CD14-positive monocyte (primary cell): Measurements from ENCODE around the gene PMPCA. TPM values are rescaled to one million over a fixed set of nuclear protein-coding genes. Genes with fewer than 3 reads are reported as not detected.

Experiments used
- DNase-seq, 3 donors: peaks; one replicate each; pipeline ENCODE4 v3.0.0-alpha.2; 2011 to 2022
- H2AFZ ChIP-seq: 2 replicates; pipeline ENCODE4 v1.6.0; 2012; ENCODE audit warnings: mild to moderate bottlenecking, low read depth, low read length, inconsistent platforms; ENCODE audit not compliant: insufficient read depth, poor library complexity, severe bottlenecking
- H3K27ac ChIP-seq, 2 donors: 1 replicate in 1 of 2; 2 replicates in 1 of 2; pipeline ENCODE4 v1.5.1; 2012 to 2013; ENCODE audit warnings: low read length in 2 of 2, control low read depth in 1 of 2, inconsistent platforms in 1 of 2, low read depth in 1 of 2, mild to moderate bottlenecking in 1 of 2
- H3K27me3 ChIP-seq, 2 donors: one replicate each; pipeline versions ENCODE4 v1.6.0 to v1.6.1; 2011 to 2013; ENCODE audit warnings: low read length in 2 of 2; ENCODE audit not compliant: control insufficient read depth in 2 of 2, insufficient read depth in 2 of 2
- H3K36me3 ChIP-seq, 2 donors: replicated peaks in 1 of 2; 1 replicate in 1 of 2; 2 replicates in 1 of 2; pipeline versions ENCODE4 v1.5.1 to v1.6.1; 2012 to 2013; ENCODE audit warnings: low read length in 2 of 2, control low read depth in 1 of 2, inconsistent platforms in 1 of 2, mild to moderate bottlenecking in 1 of 2; ENCODE audit not compliant: insufficient read depth in 2 of 2, control insufficient read depth in 1 of 2
- H3K4me1 ChIP-seq, 2 donors: 1 replicate in 1 of 2; 2 replicates in 1 of 2; pipeline versions ENCODE4 v1.5.1 to v1.6.1; 2012 to 2013; ENCODE audit warnings: low read length in 2 of 2, control low read depth in 1 of 2, inconsistent platforms in 1 of 2, mild to moderate bottlenecking in 1 of 2, moderate library complexity in 1 of 2; ENCODE audit not compliant: insufficient read depth in 2 of 2, control insufficient read depth in 1 of 2
- H3K4me2 ChIP-seq: replicated peaks from 2 replicates; pipeline ENCODE3; 2012; ENCODE audit warnings: low read length, moderate library complexity, mild to moderate bottlenecking; ENCODE audit not compliant: poor library complexity, severe bottlenecking; ENCODE audit errors: extremely low read depth
- H3K4me3 ChIP-seq, 3 experiments: fragments of 200-600 bp in 1 of 3; sonication (generic) in 1 of 3; replicated peaks in 1 of 3; 1 replicate in 2 of 3; 2 replicates in 1 of 3; pipeline ENCODE4 v1.5.1; 2011 to 2013; ENCODE audit warnings: low read length in 3 of 3, mild to moderate bottlenecking in 3 of 3, control low read depth in 2 of 3, low read depth in 2 of 3, inconsistent platforms in 1 of 3, moderate library complexity in 1 of 3
- H3K79me2 ChIP-seq: 2 replicates; pipeline ENCODE4 v1.6.0; 2012; ENCODE audit warnings: mild to moderate bottlenecking, control low read depth, inconsistent platforms, low read length, moderate library complexity; ENCODE audit not compliant: insufficient read depth
- H3K9ac ChIP-seq: 2 replicates; pipeline ENCODE4 v1.6.0; 2017; ENCODE audit warnings: low read length, mild to moderate bottlenecking; ENCODE audit not compliant: insufficient read depth, poor library complexity, severe bottlenecking
- H3K9me3 ChIP-seq, 2 donors: replicated peaks in 1 of 2; 1 replicate in 1 of 2; 2 replicates in 1 of 2; pipeline versions ENCODE4 v1.5.1 to v1.6.1; 2012 to 2013; ENCODE audit warnings: low read length in 2 of 2, control low read depth in 1 of 2; ENCODE audit not compliant: control insufficient read depth in 1 of 2, insufficient read depth in 1 of 2
- H4K20me1 ChIP-seq: 2 replicates; pipeline ENCODE4 v1.6.0; 2012; ENCODE audit warnings: mild to moderate bottlenecking, low read length, control low read depth, moderate library complexity; ENCODE audit not compliant: insufficient read depth
- H3K27ac Mint-ChIP-seq, 7 donors: one replicate each; pipeline ENCODE4 v1.8.0; 2020; ENCODE audit warnings: mild to moderate bottlenecking in 7 of 7, mixed read lengths in 7 of 7, moderate library complexity in 6 of 7, inconsistent platforms in 2 of 7
- H3K27me3 Mint-ChIP-seq, 3 donors: one replicate each; pipeline ENCODE4 v1.8.0; 2021 to 2022; ENCODE audit warnings: low read depth in 3 of 3, mild to moderate bottlenecking in 3 of 3, mixed read lengths in 3 of 3, moderate library complexity in 3 of 3, inconsistent platforms in 1 of 3
- H3K36me3 Mint-ChIP-seq, 2 donors: one replicate each; pipeline ENCODE4 v1.8.0; 2020; ENCODE audit warnings: mixed read lengths in 2 of 2, inconsistent platforms in 1 of 2, mild to moderate bottlenecking in 1 of 2
- H3K4me1 Mint-ChIP-seq: one replicate; pipeline ENCODE4 v1.8.0; 2020; ENCODE audit warnings: mild to moderate bottlenecking, mixed read lengths
- H3K4me3 Mint-ChIP-seq, 2 donors: one replicate each; pipeline ENCODE4 v1.8.0; 2020; ENCODE audit warnings: mild to moderate bottlenecking in 2 of 2, mixed read lengths in 2 of 2, moderate library complexity in 1 of 2
- H3K9me3 Mint-ChIP-seq, 7 donors: one replicate each; pipeline ENCODE4 v1.8.0; 2020 to 2022; ENCODE audit warnings: mixed read lengths in 7 of 7, mild to moderate bottlenecking in 6 of 7, moderate library complexity in 6 of 7, inconsistent platforms in 2 of 7
- WGBS: methylation state at CpG from one replicate; pipeline ENCODE4 v1.1.5; 2013; ENCODE audit warnings: missing lambda C conversion rate; ENCODE audit not compliant: insufficient coverage; 5-methylcytosine and 5-hydroxymethylcytosine counted together
- intact Hi-C, 2 donors: fragments of 100-400 bp; cut with micrococcal nuclease; formaldehyde crosslinking; loops; one replicate each; pipeline versions ENCODE4 v1.15.0 to v1.15.1; 2023
- polyA plus RNA-seq, 3 donors: library from polyadenylated mRNA; depleted of rRNA in 1 of 3; unstranded in 2 of 3; stranded (reverse) in 1 of 3; fragments of 300-500 nt in 2 of 3; fragments of >200 nt in 1 of 3; fragmentation: Illumina TruSeq in 2 of 3; gene quantifications; 1 replicate in 2 of 3; 2 replicates in 1 of 3; pipeline ENCODE4 v1.2.3, GENCODE V29; 2012 to 2021
- TF ChIP-seq, protein P1 (sequence below): fragments of 200-600 bp; IDR thresholded peaks from one replicate; pipeline ENCODE4 v1.8.0; 2022; ENCODE audit warnings: antibody characterized with exemption, mild to moderate bottlenecking

Gene PMPCA
- polyA plus RNA-seq, 3 donors: 23.1 to 58.8 (median 24.9) TPM

DNA sequence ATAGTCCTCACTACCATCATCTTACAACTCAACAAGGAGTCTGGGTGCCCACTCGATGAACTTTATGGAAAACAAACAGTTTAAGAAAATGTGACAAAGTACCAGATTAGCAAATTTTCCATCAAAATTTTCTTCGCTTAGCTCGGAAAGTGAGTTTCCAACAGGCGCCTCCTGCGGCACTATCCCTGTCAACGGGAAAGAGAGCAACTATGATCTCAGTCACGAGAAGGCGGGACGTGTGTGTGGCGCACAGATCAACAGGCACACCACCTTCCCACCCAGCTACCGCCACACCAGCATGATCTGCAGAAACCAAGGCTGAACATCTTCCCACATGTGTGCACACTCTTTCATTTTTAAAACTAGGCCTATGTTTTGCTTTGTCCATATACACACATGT lies 42.9 kb downstream of the PMPCA start:
- Histone ChIP-seq H3K27ac (no peak overlapping the region), H4K20me1 (peaks cover 57% of the 10 kb centered on the region), H3K79me2 (no peaks in the 10 kb centered on the region), H3K27me3 (no peaks in the 10 kb centered on the region), H3K9me3 (no peaks in the 10 kb centered on the region), H2AFZ (no peak overlapping the region), H3K36me3 (peaks cover 89 to 93% of the 10 kb centered on the region in 2 donors), H3K4me3 (no peak overlapping the region), H3K4me2 (no peak overlapping the region), H3K9ac (no peak overlapping the region), H3K4me1 (no peaks in the 10 kb centered on the region)
- no peaks in the 10 kb centered on the region for H3K4me1 Mint-ChIP-seq
- H3K9me3 Mint-ChIP-seq: peaks cover 0 to 2% (median 0%) of the 10 kb centered on the region in 7 donors
- DNase-seq: no peak
- intact Hi-C loops: no loop called here
- no peak overlapping the region for H3K4me3 Mint-ChIP-seq
- no peak overlapping the region for H3K27ac Mint-ChIP-seq
- H3K27me3 Mint-ChIP-seq: peaks cover 0 to 1% (median 0%) of the 10 kb centered on the region in 3 donors
- 94% methylated on average over 11 of the region's 11 CpGs for WGBS
- H3K36me3 Mint-ChIP-seq: peaks cover 86 to 100% of the 10 kb centered on the region in 2 donors
- TF ChIP-seq, protein P1, sequence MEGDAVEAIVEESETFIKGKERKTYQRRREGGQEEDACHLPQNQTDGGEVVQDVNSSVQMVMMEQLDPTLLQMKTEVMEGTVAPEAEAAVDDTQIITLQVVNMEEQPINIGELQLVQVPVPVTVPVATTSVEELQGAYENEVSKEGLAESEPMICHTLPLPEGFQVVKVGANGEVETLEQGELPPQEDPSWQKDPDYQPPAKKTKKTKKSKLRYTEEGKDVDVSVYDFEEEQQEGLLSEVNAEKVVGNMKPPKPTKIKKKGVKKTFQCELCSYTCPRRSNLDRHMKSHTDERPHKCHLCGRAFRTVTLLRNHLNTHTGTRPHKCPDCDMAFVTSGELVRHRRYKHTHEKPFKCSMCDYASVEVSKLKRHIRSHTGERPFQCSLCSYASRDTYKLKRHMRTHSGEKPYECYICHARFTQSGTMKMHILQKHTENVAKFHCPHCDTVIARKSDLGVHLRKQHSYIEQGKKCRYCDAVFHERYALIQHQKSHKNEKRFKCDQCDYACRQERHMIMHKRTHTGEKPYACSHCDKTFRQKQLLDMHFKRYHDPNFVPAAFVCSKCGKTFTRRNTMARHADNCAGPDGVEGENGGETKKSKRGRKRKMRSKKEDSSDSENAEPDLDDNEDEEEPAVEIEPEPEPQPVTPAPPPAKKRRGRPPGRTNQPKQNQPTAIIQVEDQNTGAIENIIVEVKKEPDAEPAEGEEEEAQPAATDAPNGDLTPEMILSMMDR: no peak

GRCh38 chr9:136454026-136454796 lies 43.8 kb downstream of the PMPCA start:
- intact Hi-C loops: no loop called here
- no peaks in the 10 kb centered on the region for H3K4me1 Mint-ChIP-seq
- no peak overlapping the region for H3K27ac ChIP-seq
- no peaks in the 10 kb centered on the region for H3K4me1 ChIP-seq
- peaks cover 0 to 1% (median 0%) of the 10 kb centered on the region in 3 donors for H3K27me3 Mint-ChIP-seq
- H3K79me2 ChIP-seq: no peaks in the 10 kb centered on the region
- peaks cover 86 to 100% of the 10 kb centered on the region in 2 donors for H3K36me3 Mint-ChIP-seq
- peaks cover 0 to 2% (median 0%) of the 10 kb centered on the region in 7 donors for H3K9me3 Mint-ChIP-seq
- peak overlapping the region in 3 of 7 donors; percentile 42 to 53 (median 46) for H3K27ac Mint-ChIP-seq
- H3K9me3 ChIP-seq: no peaks in the 10 kb centered on the region
- 91% methylated on average over 23 of the region's 25 CpGs for WGBS
- no peak for DNase-seq
- peaks cover 89 to 93% of the 10 kb centered on the region in 2 donors for H3K36me3 ChIP-seq
- H3K4me2 ChIP-seq: no peak overlapping the region
- H3K27me3 ChIP-seq: no peaks in the 10 kb centered on the region
- no peak overlapping the region for H3K4me3 ChIP-seq
- peaks cover 53% of the 10 kb centered on the region for H4K20me1 ChIP-seq
- TF ChIP-seq, protein P1: no peak
- no peak overlapping the region for H3K9ac ChIP-seq
- H3K4me3 Mint-ChIP-seq: no peak overlapping the region
- no peak overlapping the region for H2AFZ ChIP-seq
